ENCODE results near the gene NEURL1.

DNA sequence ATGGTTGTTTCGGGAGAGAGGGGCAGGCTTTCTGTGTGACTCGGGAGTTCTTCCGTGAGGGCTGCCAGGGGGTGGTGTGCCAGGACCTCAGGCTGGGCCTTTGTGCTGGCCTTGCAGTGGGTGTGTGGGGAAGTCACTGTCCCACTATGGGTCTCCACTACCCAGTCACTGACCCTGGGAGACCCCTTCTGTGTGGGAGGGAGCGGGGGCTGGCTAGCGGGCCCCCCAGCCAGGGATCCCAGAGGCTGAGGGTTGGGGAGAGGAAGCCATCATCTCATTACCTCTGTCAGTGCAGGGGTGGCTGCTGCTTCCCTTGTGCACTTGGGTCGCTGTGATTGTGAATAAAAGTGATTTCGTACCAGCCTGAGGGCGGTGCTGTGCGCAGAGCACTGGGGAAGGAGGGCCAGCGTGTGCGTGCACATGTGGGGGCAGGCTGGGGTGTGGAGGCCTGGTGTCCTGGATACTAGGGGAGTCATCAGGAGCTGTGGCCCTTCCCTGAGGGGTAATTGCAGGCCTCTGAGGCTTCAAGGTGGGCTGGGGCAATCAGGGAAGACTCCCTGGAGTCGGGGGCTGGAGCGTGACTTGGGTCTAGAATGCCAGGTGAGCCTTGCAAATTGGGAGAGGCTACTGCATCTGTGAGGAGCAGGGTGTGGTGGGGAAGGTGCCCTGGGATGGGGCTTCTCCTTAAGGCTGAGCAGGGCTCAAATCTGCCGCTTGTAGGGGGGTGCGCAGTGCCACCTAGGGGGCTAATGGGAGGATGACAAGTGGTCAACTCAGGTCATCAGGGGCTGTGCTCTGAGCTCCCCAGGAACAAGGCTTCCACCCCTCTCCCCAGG, 98.9 kb downstream of the NEURL1 start:
- TF ChIP-seq YY1 (IDR thresholded peaks at IDR 0.05; ENCODE audit: insufficient read depth, insufficient read length) (no peak), ZNF274 (IDR thresholded peaks at IDR 0.05; ENCODE audit: low read depth, low read length) (no peak), SUZ12 (IDR thresholded peaks at IDR 0.05; ENCODE audit: extremely low read depth, insufficient read depth, insufficient read length) (no peak)
